GM10266 (cell line): ENCODE measurements around the gene MAMDC2.

Source experiments
- DNase-seq: peaks from one replicate; pipeline ENCODE4 v3.0.0; 2012; ENCODE audit errors: extremely low spot score
- CTCF ChIP-seq: IDR thresholded peaks from 2 replicates; pipeline ENCODE4 v1.5.1; 2012; ENCODE audit warnings: mild to moderate bottlenecking, low read depth; ENCODE audit not compliant: control insufficient read depth, insufficient read depth; ENCODE audit errors: missing control alignments

MAMDC2 gene

GRCh38 chr9:70111641-70112236, 68.1 kb downstream of the MAMDC2 start:
- no peak for DNase-seq
- TF ChIP-seq CTCF = no peak

GRCh38 chr9:70112981-70113380, 69.3 kb downstream of the MAMDC2 start:
- no peak for DNase-seq
- no peak for TF ChIP-seq CTCF

- peak; percentile 79 for TF ChIP-seq CTCF
- DNase-seq = peak; percentile 44
Measured at GRCh38 chr9:70113403-70114022, 69.9 kb downstream of the MAMDC2 start.

- no peak for TF ChIP-seq CTCF
Measured at GRCh38 chr9:70114898-70115297, 71.2 kb downstream of the MAMDC2 start.

GRCh38 chr9:70117835-70118319, 74.2 kb downstream of the MAMDC2 start:
- no peak for TF ChIP-seq CTCF
- no peak for DNase-seq

More at GRCh38 chr9:70114898-70115297, 71.2 kb downstream of the MAMDC2 start:
- DNase-seq = no peak

- DNase-seq = no peak
- no peak for TF ChIP-seq CTCF
Measured at GRCh38 chr9:70119786-70120185, 76.1 kb downstream of the MAMDC2 start.

GRCh38 chr9:70120834-70121510, 77.3 kb downstream of the MAMDC2 start:
- TF ChIP-seq CTCF = no peak
- DNase-seq = no peak
